DND-41 (cell line): ENCODE data around the gene TACR1.

Experiments used
- ATAC-seq: fragments of 200-7000 bp; cut with Tn5 transposase; 3 replicates; pipeline ENCODE4 v1.9.1; 2021; ENCODE audit warnings: low read depth; ENCODE audit not compliant: insufficient read depth
- DNase-seq: peaks from one replicate; pipeline ENCODE4 v3.0.0-alpha.2; 2020
- H2AFZ ChIP-seq: 2 replicates; pipeline ENCODE4 v1.6.0; 2012; ENCODE audit warnings: low read depth, low read length
- H3K27ac ChIP-seq: 2 replicates; pipeline ENCODE4 v1.5.1; 2012; ENCODE audit warnings: low read length, inconsistent platforms
- H3K27me3 ChIP-seq: fragments of 200-600 bp; sonication (generic); 2 replicates; pipeline ENCODE4 v1.6.0; 2012; ENCODE audit warnings: low read length, mild to moderate bottlenecking, inconsistent platforms; ENCODE audit not compliant: insufficient read depth, poor library complexity
- H3K36me3 ChIP-seq: 2 replicates; pipeline ENCODE4 v1.5.1; 2012; ENCODE audit warnings: low read length, inconsistent platforms; ENCODE audit not compliant: insufficient read depth
- H3K4me1 ChIP-seq: 2 replicates; pipeline ENCODE4 v1.5.1; 2012; ENCODE audit warnings: mild to moderate bottlenecking, low read length; ENCODE audit not compliant: insufficient read depth
- H3K4me2 ChIP-seq: 2 replicates; pipeline ENCODE4 v1.6.0; 2012; ENCODE audit warnings: mild to moderate bottlenecking, moderate library complexity, low read length, inconsistent platforms; ENCODE audit not compliant: insufficient read depth
- H3K4me3 ChIP-seq, 2 experiments: fragments of 200-600 bp in 1 of 2; shearing (Covaris generic) in 1 of 2; 2 replicates each; pipeline ENCODE4 v1.5.1; 2012 to 2016; ENCODE audit warnings: inconsistent platforms in 2 of 2, low read length in 2 of 2, mild to moderate bottlenecking in 2 of 2, low read depth in 1 of 2, moderate library complexity in 1 of 2
- H3K79me2 ChIP-seq: 2 replicates; pipeline ENCODE4 v1.6.0; 2012; ENCODE audit warnings: low read length, inconsistent platforms; ENCODE audit not compliant: insufficient read depth
- H3K9ac ChIP-seq: 2 replicates; pipeline ENCODE4 v1.6.0; 2012; ENCODE audit warnings: low read depth, mild to moderate bottlenecking, inconsistent platforms, low read length, moderate library complexity
- H3K9me3 ChIP-seq: 2 replicates; pipeline ENCODE4 v1.5.1; 2012; ENCODE audit warnings: low read length, moderate library complexity, mild to moderate bottlenecking, inconsistent platforms; ENCODE audit not compliant: insufficient read depth, severe bottlenecking
- H4K20me1 ChIP-seq: 2 replicates; pipeline ENCODE4 v1.6.0; 2012; ENCODE audit warnings: low read length; ENCODE audit not compliant: insufficient read depth
- CTCF ChIP-seq: IDR thresholded peaks from 2 replicates; pipeline ENCODE4 v1.5.1; 2012; ENCODE audit warnings: borderline replicate concordance, low read length, moderate library complexity, mild to moderate bottlenecking; ENCODE audit not compliant: poor library complexity, severe bottlenecking; ENCODE audit errors: extremely low read depth
- EZH2 ChIP-seq: IDR thresholded peaks from 3 replicates; pipeline ENCODE4 v1.6.1; 2012; ENCODE audit warnings: borderline replicate concordance, low read depth, mild to moderate bottlenecking, moderate library complexity, low read length, inconsistent platforms; ENCODE audit not compliant: severe bottlenecking

TACR1 gene

GRCh38 chr2:75195076-75195691 lies 4.1 kb downstream of the TACR1 start:
- Histone ChIP-seq H3K79me2 (no peaks in the 10 kb centered on the region), H3K4me2 (no peak overlapping the region), H3K9me3 (no peaks in the 10 kb centered on the region), H3K4me3 (no peak overlapping the region), H3K27me3 (no peaks in the 10 kb centered on the region), H3K27ac (no peak overlapping the region), H4K20me1 (no peaks in the 10 kb centered on the region), H3K4me1 (no peaks in the 10 kb centered on the region), H3K36me3 (no peaks in the 10 kb centered on the region), H3K9ac (no peak overlapping the region), H2AFZ (no peak overlapping the region)
- TF ChIP-seq CTCF (no peak), EZH2 (no peak)
- no peak for DNase-seq
- ATAC-seq: no peak

GRCh38 chr2:75194184-75194868 lies 5.0 kb downstream of the TACR1 start:
- H3K27ac ChIP-seq: no peak overlapping the region
- H2AFZ ChIP-seq: no peak overlapping the region
- no peaks in the 10 kb centered on the region for H3K36me3 ChIP-seq
- no peak overlapping the region for H3K9ac ChIP-seq
- H3K79me2 ChIP-seq: no peaks in the 10 kb centered on the region
- H3K4me1 ChIP-seq: no peaks in the 10 kb centered on the region
- H3K4me2 ChIP-seq: no peak overlapping the region
- H3K9me3 ChIP-seq: no peaks in the 10 kb centered on the region
- no peaks in the 10 kb centered on the region for H4K20me1 ChIP-seq
- no peak for DNase-seq
- ATAC-seq: no peak
- no peak for TF ChIP-seq CTCF
- TF ChIP-seq EZH2: no peak
- H3K4me3 ChIP-seq: no peak overlapping the region
- no peaks in the 10 kb centered on the region for H3K27me3 ChIP-seq

GRCh38 chr2:75192496-75192895 lies 6.8 kb downstream of the TACR1 start:
- DNase-seq (no peak), ATAC-seq (no peak)
- Histone ChIP-seq H3K9me3 (no peaks in the 10 kb centered on the region), H3K4me3 (no peak overlapping the region), H3K9ac (no peak overlapping the region), H2AFZ (no peak overlapping the region), H3K79me2 (no peaks in the 10 kb centered on the region), H4K20me1 (no peaks in the 10 kb centered on the region), H3K4me1 (no peaks in the 10 kb centered on the region), H3K4me2 (no peak overlapping the region), H3K36me3 (no peaks in the 10 kb centered on the region), H3K27ac (no peak overlapping the region), H3K27me3 (no peaks in the 10 kb centered on the region)
- no peak for TF ChIP-seq CTCF
- no peak for TF ChIP-seq EZH2
